ENCODE results near the gene SERPINB10.
"Not testable (repeated sequence)": the region's sequence is repeated elsewhere in the genome, so short reads cannot be mapped to it uniquely, and the experiment has no call there.

Gene SERPINB10

GRCh38 chr18:63892566-63892965 lies 15.2 kb upstream of the SERPINB10 start:
- peak; percentile 82 for DNase-seq

- no peak for DNase-seq
Observed at GRCh38 chr18:63894106-63894772, 13.5 kb upstream of the SERPINB10 start.

- peak; percentile 45 for DNase-seq
Observed at GRCh38 chr18:63895190-63895589, 12.6 kb upstream of the SERPINB10 start.

- DNase-seq = no peak
Observed at GRCh38 chr18:63897072-63897471, 10.7 kb upstream of the SERPINB10 start.

- no peak for DNase-seq
Observed at GRCh38 chr18:63899206-63899605, 8.6 kb upstream of the SERPINB10 start.

GRCh38 chr18:63903851-63904570 lies 3.7 kb upstream of the SERPINB10 start:
- DNase-seq = no peak

GRCh38 chr18:63904694-63905093 lies 3.1 kb upstream of the SERPINB10 start:
- DNase-seq = no peak

GRCh38 chr18:63905361-63905760 lies 2.4 kb upstream of the SERPINB10 start:
- peak; percentile 11 for DNase-seq

GRCh38 chr18:63906056-63906455 lies 1.7 kb upstream of the SERPINB10 start:
- no peak for DNase-seq

GRCh38 chr18:63908858-63909257 lies 1.1 kb downstream of the SERPINB10 start:
- DNase-seq = no peak

GRCh38 chr18:63909870-63910269 lies 2.1 kb downstream of the SERPINB10 start:
- DNase-seq = no peak

GRCh38 chr18:63917817-63918216 lies 10.1 kb downstream of the SERPINB10 start:
- peak; percentile 12 for DNase-seq

- no peak for DNase-seq
Observed at GRCh38 chr18:63922049-63922448, 14.3 kb downstream of the SERPINB10 start.

GRCh38 chr18:63924551-63924950 lies 16.8 kb downstream of the SERPINB10 start:
- DNase-seq = no peak

GRCh38 chr18:63928331-63928730 lies 20.6 kb downstream of the SERPINB10 start:
- DNase-seq = peak; percentile 70

GRCh38 chr18:63929369-63929768 lies 21.6 kb downstream of the SERPINB10 start:
- peak; percentile 37 for DNase-seq

- peak; percentile 46 for DNase-seq
Observed at GRCh38 chr18:63930773-63931354, 23.1 kb downstream of the SERPINB10 start.

GRCh38 chr18:63936156-63936931 lies 28.6 kb downstream of the SERPINB10 start:
- DNase-seq = peak; percentile 81

GRCh38 chr18:63936932-63937393 lies 29.2 kb downstream of the SERPINB10 start:
- DNase-seq = peak; percentile 60

- no peak for DNase-seq
Observed at GRCh38 chr18:63940008-63940407, 32.2 kb downstream of the SERPINB10 start.

- DNase-seq = not testable (repeated sequence)
Observed at GRCh38 chr18:63940543-63941050, 32.8 kb downstream of the SERPINB10 start.

- no peak for DNase-seq
Observed at GRCh38 chr18:63947051-63947790, 39.5 kb downstream of the SERPINB10 start.

Measured in MV-4-11 (cell line).